Tibial artery (tissue), 4 donors: ENCODE results near the gene UBE2K.
"Not testable (repeated sequence)": the region's sequence is repeated elsewhere in the genome, so short reads cannot be mapped to it uniquely, and the experiment has no call there.

ENCODE experiments used
- DNase-seq, 2 donors: peaks; one replicate each; pipeline ENCODE4 v3.0.0-alpha.2; 2019
- H3K27ac ChIP-seq, 2 donors: fragments of 200-600 bp; sonication (generic) in 1 of 2; 1 replicate in 1 of 2; 2 replicates in 1 of 2; pipeline ENCODE4 v1.5.1; 2018 to 2019; ENCODE audit warnings: mild to moderate bottlenecking in 1 of 2
- H3K27me3 ChIP-seq, 2 donors: fragments of 200-600 bp; sonication (generic) in 1 of 2; one replicate each; pipeline versions ENCODE4 v1.5.1 to v1.6.0; 2016 to 2019
- H3K36me3 ChIP-seq, 3 donors: fragments of 200-600 bp; sonication (generic) in 2 of 3; one replicate each; pipeline ENCODE4 v1.5.1; 2016 to 2019; ENCODE audit warnings: mild to moderate bottlenecking in 2 of 3
- H3K4me1 ChIP-seq, 4 donors: fragments of 200-600 bp; sonication (generic) in 2 of 4; 1 replicate in 3 of 4; 2 replicates in 1 of 4; pipeline ENCODE4 v1.5.1; 2016 to 2019
- H3K4me3 ChIP-seq, 2 donors: fragments of 200-600 bp; sonication (generic) in 1 of 2; 1 replicate in 1 of 2; 2 replicates in 1 of 2; pipeline ENCODE4 v1.5.1; 2018 to 2019; ENCODE audit warnings: mild to moderate bottlenecking in 2 of 2
- H3K9me3 ChIP-seq, 3 donors: fragments of 200-600 bp; sonication (generic) in 1 of 3; one replicate each; pipeline ENCODE4 v1.5.1; 2016 to 2019
- intact Hi-C: fragments of 100-400 bp; cut with DNase I; formaldehyde crosslinking; loops from one replicate; pipeline ENCODE4 v1.15.0; 2023; ENCODE audit warnings: low total_unique reads
- TF ChIP-seq, protein P1 (sequence below), 2 experiments: fragments of 200-600 bp in 1 of 2; fragments of 450-650 bp in 1 of 2; IDR thresholded peaks; one replicate each; pipeline ENCODE4 v1.5.1; 2017 to 2019; ENCODE audit warnings: antibody characterized with exemption in 2 of 2, mild to moderate bottlenecking in 1 of 2, moderate library complexity in 1 of 2

UBE2K gene

DNA sequence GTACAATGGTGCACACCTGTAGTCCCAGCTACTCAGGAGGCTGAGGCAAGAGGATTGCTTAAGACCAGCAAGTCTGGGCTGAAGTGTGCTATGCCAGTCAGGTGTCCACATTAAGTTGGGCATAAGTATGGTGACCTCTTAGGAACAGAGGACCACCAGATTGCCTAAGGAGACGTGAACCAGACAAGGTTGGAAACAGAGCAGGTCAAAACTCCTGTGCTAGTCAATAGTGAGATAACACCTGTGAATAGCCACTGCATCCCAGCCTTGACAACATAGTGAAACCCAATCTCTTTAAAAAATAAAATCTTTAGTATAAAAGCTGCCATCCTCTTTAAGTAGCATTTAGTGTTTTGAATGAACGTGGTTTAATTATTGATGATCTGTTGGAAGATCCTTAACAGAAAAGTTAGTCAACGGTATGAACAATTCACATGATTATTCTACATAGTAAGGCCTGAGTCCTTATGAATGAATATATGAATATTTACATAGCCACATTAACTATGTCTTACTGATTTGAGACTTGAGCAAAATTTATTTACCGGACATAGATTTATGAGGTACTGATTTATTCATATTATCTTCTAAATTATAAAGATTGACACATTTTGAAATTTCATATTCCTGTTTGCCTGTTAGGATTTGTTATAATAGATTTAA lies 63.2 kb downstream of the UBE2K start:
- TF ChIP-seq, protein P1, sequence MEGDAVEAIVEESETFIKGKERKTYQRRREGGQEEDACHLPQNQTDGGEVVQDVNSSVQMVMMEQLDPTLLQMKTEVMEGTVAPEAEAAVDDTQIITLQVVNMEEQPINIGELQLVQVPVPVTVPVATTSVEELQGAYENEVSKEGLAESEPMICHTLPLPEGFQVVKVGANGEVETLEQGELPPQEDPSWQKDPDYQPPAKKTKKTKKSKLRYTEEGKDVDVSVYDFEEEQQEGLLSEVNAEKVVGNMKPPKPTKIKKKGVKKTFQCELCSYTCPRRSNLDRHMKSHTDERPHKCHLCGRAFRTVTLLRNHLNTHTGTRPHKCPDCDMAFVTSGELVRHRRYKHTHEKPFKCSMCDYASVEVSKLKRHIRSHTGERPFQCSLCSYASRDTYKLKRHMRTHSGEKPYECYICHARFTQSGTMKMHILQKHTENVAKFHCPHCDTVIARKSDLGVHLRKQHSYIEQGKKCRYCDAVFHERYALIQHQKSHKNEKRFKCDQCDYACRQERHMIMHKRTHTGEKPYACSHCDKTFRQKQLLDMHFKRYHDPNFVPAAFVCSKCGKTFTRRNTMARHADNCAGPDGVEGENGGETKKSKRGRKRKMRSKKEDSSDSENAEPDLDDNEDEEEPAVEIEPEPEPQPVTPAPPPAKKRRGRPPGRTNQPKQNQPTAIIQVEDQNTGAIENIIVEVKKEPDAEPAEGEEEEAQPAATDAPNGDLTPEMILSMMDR (IDR thresholded peaks at IDR 0.05) = no peak
- Histone ChIP-seq H3K4me1 (no peaks in the 10 kb centered on the region), H3K27ac (no peak overlapping the region), H3K4me3 (no peak overlapping the region), H3K9me3 (no peaks in the 10 kb centered on the region), H3K27me3 (no peaks in the 10 kb centered on the region), H3K36me3 (peaks cover 20 to 83% (median 55%) of the 10 kb centered on the region in 3 donors)
- no peak for DNase-seq
- intact Hi-C loops = no loop called here

- H3K9me3 ChIP-seq = no peaks in the 10 kb centered on the region
- H3K4me3 ChIP-seq = no peak overlapping the region
- H3K36me3 ChIP-seq = peaks cover 26 to 87% (median 56%) of the 10 kb centered on the region in 3 donors
- H3K27me3 ChIP-seq = no peaks in the 10 kb centered on the region
- no peak overlapping the region for H3K27ac ChIP-seq
- no peaks in the 10 kb centered on the region for H3K4me1 ChIP-seq
- TF ChIP-seq, protein P1 (IDR thresholded peaks at IDR 0.05) = no peak
- intact Hi-C loops = no loop called here
- DNase-seq = no peak
Observed at GRCh38 chr4:39763714-39764572, 66.0 kb downstream of the UBE2K start.

- intact Hi-C loops = no loop called here
- Histone ChIP-seq H3K4me3 (no peak overlapping the region), H3K27me3 (no peaks in the 10 kb centered on the region), H3K27ac (no peak overlapping the region), H3K9me3 (no peaks in the 10 kb centered on the region), H3K4me1 (no peaks in the 10 kb centered on the region), H3K36me3 (peaks cover 24 to 66% (median 42%) of the 10 kb centered on the region in 3 donors)
- no peak for DNase-seq
- TF ChIP-seq, protein P1 (IDR thresholded peaks at IDR 0.05) = no peak
Observed at GRCh38 chr4:39770005-39770404, 72.1 kb downstream of the UBE2K start.

DNA sequence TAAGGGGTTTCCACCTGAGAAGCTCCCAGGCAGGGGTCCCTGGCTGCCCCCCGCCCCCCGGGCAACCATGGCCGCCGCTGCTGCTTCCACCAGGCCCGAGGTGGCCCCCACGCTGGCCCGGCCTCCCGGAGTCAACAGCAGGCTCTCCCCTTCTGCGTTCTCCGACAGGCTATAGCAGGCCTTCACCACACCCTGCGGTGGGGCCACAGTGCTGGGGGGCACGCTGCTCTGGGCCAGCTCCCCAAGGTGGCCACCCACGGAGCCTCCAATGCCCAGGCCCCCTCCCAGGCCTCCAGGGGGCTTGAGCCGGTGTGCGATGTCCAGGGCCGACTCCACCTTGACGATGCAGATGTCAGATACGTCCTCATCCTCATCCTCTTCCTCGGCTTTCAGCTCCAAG lies 72.5 kb downstream of the UBE2K start:
- peaks cover 27 to 66% (median 40%) of the 10 kb centered on the region in 3 donors for H3K36me3 ChIP-seq
- TF ChIP-seq, protein P1 (IDR thresholded peaks at IDR 0.05) = no peak
- DNase-seq = no peak
- H3K4me1 ChIP-seq = no peaks in the 10 kb centered on the region
- no peak overlapping the region for H3K4me3 ChIP-seq
- intact Hi-C loops = no loop called here
- H3K27ac ChIP-seq = no peak overlapping the region
- H3K9me3 ChIP-seq = no peaks in the 10 kb centered on the region
- no peaks in the 10 kb centered on the region for H3K27me3 ChIP-seq

- H3K27me3 ChIP-seq = no peaks in the 10 kb centered on the region
- H3K9me3 ChIP-seq = no peaks in the 10 kb centered on the region
- peaks cover 29 to 66% (median 38%) of the 10 kb centered on the region in 3 donors for H3K36me3 ChIP-seq
- intact Hi-C loops = no loop called here
- no peak overlapping the region for H3K4me3 ChIP-seq
- TF ChIP-seq, protein P1 (IDR thresholded peaks at IDR 0.05) = no peak
- no peak overlapping the region for H3K27ac ChIP-seq
- DNase-seq = no peak
- no peaks in the 10 kb centered on the region for H3K4me1 ChIP-seq
Observed at GRCh38 chr4:39770969-39771724, 73.2 kb downstream of the UBE2K start.

- H3K27ac ChIP-seq, H3K4me3 ChIP-seq, H3K4me1 ChIP-seq, DNase-seq, H3K27me3 ChIP-seq, intact Hi-C loops, H3K9me3 ChIP-seq: not testable (repeated sequence)
- H3K36me3 ChIP-seq = peaks cover 12 to 31% (median 26%) of the 10 kb centered on the region in 3 donors
Observed at GRCh38 chr4:39781988-39782387, 84.1 kb downstream of the UBE2K start.
